ENCODE data around the gene S100A6. TPM values are rescaled to one million over a fixed set of nuclear protein-coding genes. Genes with fewer than 3 reads are reported as not detected.

S100A6 gene
- total RNA-seq (2022; extraction: Qiagen RNA extraction; ENCODE audit: low read depth): 3,071 to 3,604 TPM (median 3,274 TPM) in 5 replicates

DNA sequence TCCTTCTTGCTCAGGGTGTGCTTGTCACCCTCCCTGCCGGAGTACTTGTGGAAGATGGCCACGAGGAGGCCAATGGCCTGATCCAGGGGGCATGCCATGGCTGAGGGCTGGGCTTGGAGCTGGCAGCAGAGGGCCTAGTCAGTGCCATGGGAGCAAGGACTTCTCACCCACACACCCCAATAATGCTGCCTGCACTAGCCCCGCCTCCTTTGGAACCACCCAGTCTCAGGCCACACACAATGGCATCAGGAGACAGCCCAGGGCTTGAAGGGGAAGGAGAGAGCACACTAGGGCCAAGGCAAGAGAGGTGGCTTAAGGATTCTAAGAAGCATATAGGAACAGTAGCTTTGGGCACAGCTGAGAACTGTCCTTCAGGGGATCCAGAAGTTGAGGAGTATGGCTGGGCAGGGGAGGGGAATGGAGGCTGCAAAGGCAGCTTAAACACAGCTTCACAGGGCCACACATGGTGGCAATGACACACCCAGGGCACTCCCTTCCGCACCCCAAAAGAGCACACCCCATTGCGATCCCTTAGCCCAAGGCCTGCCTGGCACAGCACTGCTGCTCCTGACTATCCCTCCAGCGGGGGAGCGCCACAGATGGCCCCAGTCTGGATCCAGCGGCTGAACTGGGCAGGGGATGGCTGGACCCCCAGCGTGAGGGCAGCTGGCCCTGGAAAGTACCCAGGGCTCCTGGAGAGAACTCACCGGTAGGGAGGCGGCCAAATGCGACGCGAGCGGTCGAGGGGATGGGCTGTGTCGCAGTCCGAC, at the start of gene S100A6:
Gene S100A6, minus strand, starts transcription at position 750 of the 770 bp plus-strand sequence. Its CDS starts 652 bp downstream, at position 98.

DNA sequence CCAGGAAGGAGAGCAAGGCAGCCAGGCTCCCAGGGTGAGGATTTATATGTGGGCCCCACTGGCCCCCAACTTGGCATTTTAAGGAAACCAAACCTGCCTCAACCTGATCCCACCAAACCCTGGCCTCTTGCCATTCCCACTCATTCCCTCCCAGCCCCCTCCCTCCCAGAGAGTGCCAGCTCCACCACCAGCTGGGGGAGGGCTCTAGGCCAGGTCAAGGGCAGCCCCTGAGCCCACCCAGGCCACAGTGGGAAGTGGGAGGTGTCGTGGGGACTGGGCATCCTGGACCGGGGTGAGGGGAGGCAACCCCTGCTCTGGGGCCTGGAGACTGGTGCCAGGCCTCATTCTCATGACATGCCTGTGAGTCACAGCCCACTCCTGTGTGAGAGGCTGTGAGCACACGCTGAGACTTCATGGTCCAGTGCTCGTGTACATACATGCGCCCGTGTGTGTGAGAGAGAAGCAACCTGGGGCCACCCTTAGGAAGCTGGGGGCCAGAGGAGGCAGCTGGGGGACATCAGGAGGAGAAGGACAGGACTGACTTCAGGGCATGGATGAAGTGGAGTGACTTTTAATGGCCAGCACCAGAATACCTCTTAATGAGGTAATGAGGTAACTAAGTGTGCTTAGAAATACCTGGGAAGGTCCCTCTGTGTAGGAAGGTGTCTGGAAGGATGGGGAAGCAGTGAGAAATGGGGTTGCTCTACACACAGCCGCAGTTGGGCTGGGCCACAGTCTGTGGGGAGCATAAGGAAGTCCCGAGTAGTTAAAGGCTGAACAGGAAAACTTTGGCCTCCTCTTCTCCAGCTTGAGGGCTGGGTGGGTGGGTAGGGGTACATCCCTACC, 30.0 kb upstream of the S100A6 start, which contains the start of gene S100A2:
Gene S100A2, minus strand, starts transcription at position 316 of the 846 bp plus-strand sequence. CDS start 1,967 bp downstream, outside the sequence.

DNA sequence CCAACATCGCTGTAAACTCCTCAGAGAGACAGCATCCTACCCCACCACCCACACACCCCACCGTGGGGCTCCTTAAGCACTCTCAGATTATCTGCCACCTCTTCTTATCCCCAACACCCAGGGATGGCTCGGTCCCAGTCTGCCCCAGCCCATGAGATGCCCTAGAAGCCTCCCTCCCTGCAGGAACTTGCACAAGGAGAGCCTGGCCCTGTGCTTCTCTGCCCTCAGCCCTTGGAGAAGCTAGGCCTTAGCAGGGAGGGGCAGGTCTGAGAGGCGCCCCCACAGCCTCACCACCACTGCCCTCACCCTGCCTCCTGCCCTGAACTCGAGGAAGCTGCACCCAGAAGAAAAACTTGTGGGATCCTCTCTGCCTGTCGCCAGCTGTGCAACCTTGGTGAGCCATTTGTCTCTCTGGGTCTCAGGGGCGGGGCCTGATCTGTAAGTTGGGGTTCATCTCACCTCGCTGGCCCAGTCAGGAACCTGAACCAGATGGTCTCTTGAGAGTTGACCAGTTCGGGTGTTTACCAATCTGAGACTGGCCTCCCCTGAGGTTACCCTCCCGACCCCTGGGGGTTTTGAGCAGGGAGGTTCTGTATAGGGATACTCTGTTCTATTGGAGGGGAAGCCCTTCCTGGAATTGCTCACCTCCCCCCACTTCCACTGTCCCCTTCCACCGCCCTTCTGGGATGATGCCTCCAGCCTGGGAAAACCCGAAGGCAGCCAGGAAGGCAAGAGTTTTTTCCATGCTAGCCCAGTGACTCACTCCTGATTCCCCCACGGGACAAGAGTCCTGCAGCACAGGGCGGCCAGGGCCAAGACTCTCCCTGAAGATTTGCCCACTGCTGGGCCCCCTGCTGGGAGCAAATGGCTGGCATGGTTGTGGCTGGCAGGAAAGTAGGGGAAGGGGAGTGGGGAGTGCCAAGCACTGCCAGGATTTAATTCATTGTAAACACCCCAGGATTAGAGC, 13.2 kb upstream of the S100A6 start, which contains the start of gene S100A3:
Gene S100A3, minus strand, starts transcription at position 537 of the 967 bp plus-strand sequence. CDS start 773 bp downstream, outside the sequence.

DNA sequence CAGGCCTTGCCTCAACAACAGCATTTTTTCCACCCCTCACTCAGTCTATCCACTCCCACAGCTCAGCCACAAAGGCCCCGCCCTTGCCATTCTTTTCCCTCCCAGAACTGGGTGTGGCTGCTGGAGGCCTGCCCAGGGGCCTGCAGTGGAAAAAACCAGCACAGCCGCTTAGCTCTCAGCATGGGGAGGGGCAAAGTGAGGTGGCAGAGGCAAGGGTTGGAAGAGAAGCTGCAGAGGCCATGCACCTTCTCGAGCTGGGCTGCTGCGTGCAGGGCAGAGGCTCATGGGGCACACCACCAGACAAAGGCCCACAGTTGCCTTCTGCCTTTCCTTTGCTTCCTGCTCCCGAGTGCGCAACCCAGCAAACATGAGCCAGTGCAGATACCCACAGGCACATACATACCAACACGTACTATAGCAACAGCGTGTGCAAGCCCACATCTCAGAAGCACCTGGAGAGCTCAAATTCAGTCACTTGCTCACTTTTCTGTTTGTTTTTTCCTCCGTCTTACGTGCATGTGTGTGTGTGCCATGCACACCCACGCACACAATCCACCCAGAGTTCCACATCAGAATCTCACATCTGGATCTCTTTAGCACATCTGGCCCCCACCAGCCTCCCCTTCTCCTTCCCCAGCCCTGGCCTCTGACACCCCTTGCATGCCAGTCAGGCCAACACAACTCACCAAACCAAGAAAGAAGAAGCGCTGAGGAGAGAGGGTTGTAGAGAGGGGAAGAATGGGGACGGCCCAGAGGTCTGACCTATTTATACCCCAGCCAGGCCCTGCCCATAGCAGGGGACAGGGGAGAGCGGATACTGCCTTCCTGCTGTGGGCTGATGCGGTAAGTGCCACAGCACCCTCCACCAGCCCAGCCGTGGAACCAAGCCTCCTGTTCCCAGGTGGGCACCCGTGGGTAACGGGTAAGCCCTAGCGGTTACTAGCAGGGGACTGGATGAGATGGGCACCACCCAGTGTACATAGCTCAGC, 9.6 kb upstream of the S100A6 start, which contains the start of gene S100A4:
Gene S100A4, minus strand, starts transcription at position 740 of the 989 bp plus-strand sequence. CDS start 1,012 bp downstream, outside the sequence.

DNA sequence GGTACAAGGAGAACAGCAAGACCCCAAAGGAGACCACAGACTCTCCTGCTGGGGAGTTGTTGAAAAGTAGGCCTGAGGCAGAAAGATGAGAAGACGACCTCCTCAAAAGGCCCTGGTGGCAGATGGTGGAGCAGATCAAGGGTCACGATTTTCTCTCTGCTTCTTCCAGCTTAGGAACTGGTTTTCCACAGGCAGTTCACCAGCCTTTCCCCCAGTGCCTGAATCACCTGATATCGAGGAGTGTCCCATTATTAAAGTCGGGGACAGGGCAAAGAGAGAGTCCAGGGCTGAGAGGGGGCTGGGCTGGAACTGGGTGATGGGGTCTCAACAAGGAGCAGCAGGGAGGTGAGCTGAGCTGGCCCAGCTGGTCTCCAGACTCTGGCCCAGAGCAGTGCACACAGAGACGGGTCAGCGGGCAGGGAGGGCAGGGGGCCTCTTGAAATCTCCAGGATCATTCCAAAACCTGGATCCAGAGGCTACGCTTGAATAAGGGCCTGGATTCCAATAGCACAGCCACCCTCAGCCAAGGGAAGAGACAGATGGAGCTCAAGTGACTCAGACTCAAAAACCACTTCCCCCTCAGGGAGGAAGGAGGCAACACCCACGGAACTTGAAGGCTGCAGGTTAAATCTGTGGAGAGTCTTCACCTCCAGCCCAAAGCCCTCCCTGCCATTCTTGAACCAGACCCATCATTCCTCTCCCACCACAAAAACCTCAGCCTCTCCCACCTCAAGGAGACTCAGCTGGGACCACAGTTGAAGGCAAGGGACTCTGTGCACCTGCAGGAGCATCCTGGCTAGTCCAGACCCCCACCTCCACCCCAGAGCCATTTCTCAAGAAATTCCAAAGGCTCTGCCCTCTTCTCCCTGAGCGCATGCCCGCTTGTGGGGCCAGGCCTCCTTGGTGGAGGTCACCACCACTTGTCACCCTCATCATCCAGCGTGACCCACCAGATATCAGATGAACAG, 4.9 kb upstream of the S100A6 start, which contains the start of gene S100A5:
Gene S100A5, minus strand, starts transcription at position 541 of the 968 bp plus-strand sequence. CDS start 743 bp downstream, outside the sequence.

Other genes starting within 250 kb of the S100A6 start
- not detected in 5 replicates for gene PGLYRP3, start 223.0 kb downstream of the S100A6 start, total RNA-seq (2022; extraction: Qiagen RNA extraction; ENCODE audit: low read depth)
- gene PGLYRP4, start 187.2 kb downstream of the S100A6 start, total RNA-seq (2022; extraction: Qiagen RNA extraction; ENCODE audit: low read depth): not detected in 5 replicates
- 0.38 to 2.0 TPM (median 1.1 TPM) in 5 replicates for gene S100A9, start 178.1 kb downstream of the S100A6 start, total RNA-seq (2022; extraction: Qiagen RNA extraction; ENCODE audit: low read depth)
- gene S100A12, start 160.4 kb downstream of the S100A6 start, total RNA-seq (2022; extraction: Qiagen RNA extraction; ENCODE audit: low read depth): not detected in 5 replicates
- gene S100A8, start 144.9 kb downstream of the S100A6 start, total RNA-seq (2022; extraction: Qiagen RNA extraction; ENCODE audit: low read depth): not detected in 5 replicates
- gene S100A7A, start 119.5 kb downstream of the S100A6 start, total RNA-seq (2022; extraction: Qiagen RNA extraction; ENCODE audit: low read depth): not detected in 5 replicates
- gene S100A7, start 75.3 kb downstream of the S100A6 start, total RNA-seq (2022; extraction: Qiagen RNA extraction; ENCODE audit: low read depth): not detected in 5 replicates
- gene S100A5, start 4.9 kb upstream of the S100A6 start, total RNA-seq (2022; extraction: Qiagen RNA extraction; ENCODE audit: low read depth): 0.42 to 1.1 TPM (median 0.57 TPM) in 5 replicates
- 1,522 to 1,903 TPM (median 1,710 TPM) in 5 replicates for gene S100A4, start 9.8 kb upstream of the S100A6 start, total RNA-seq (2022; extraction: Qiagen RNA extraction; ENCODE audit: low read depth)
- gene S100A3, start 13.3 kb upstream of the S100A6 start, total RNA-seq (2022; extraction: Qiagen RNA extraction; ENCODE audit: low read depth): 85.7 to 107 TPM (median 98.6 TPM) in 5 replicates
- 17.0 to 31.3 TPM (median 24.8 TPM) in 5 replicates for gene S100A2, start 29.9 kb upstream of the S100A6 start, total RNA-seq (2022; extraction: Qiagen RNA extraction; ENCODE audit: low read depth)
- 415 to 520 TPM (median 478 TPM) in 5 replicates for gene S100A16, start 77.1 kb upstream of the S100A6 start, total RNA-seq (2022; extraction: Qiagen RNA extraction; ENCODE audit: low read depth)
- 0.28 to 0.73 TPM (median 0.45 TPM) in 5 replicates for gene S100A14, start 80.3 kb upstream of the S100A6 start, total RNA-seq (2022; extraction: Qiagen RNA extraction; ENCODE audit: low read depth)
- gene S100A13, start 91.5 kb upstream of the S100A6 start, total RNA-seq (2022; extraction: Qiagen RNA extraction; ENCODE audit: low read depth): 153 to 185 TPM (median 171 TPM) in 5 replicates
- gene S100A1, start 92.4 kb upstream of the S100A6 start, total RNA-seq (2022; extraction: Qiagen RNA extraction; ENCODE audit: low read depth): 0.48 to 1.1 TPM (median 0.76 TPM) in 4 of 5 replicates, not detected in the other
- gene CHTOP, start 98.1 kb upstream of the S100A6 start, total RNA-seq (2022; extraction: Qiagen RNA extraction; ENCODE audit: low read depth): 66.4 to 82.5 TPM (median 76.1 TPM) in 5 replicates
- gene SNAPIN, start 122.7 kb upstream of the S100A6 start, total RNA-seq (2022; extraction: Qiagen RNA extraction; ENCODE audit: low read depth): 53.9 to 63.9 TPM (median 56.8 TPM) in 5 replicates
- 261 to 313 TPM (median 282 TPM) in 5 replicates for gene ILF2, start 135.0 kb upstream of the S100A6 start, total RNA-seq (2022; extraction: Qiagen RNA extraction; ENCODE audit: low read depth)
- gene NPR1, start 142.7 kb upstream of the S100A6 start, total RNA-seq (2022; extraction: Qiagen RNA extraction; ENCODE audit: low read depth): 0.77 to 1.2 TPM (median 0.97 TPM) in 5 replicates
- 14.1 to 20.4 TPM (median 17.7 TPM) in 5 replicates for gene INTS3, start 192.1 kb upstream of the S100A6 start, total RNA-seq (2022; extraction: Qiagen RNA extraction; ENCODE audit: low read depth)
- gene SLC27A3, start 239.4 kb upstream of the S100A6 start, total RNA-seq (2022; extraction: Qiagen RNA extraction; ENCODE audit: low read depth): 0.39 to 1.7 TPM (median 0.92 TPM) in 5 replicates

Data from A549 treated with RU486 at 1 μM for 4 hours (cell line).